ENCODE results near the gene PTPN13.

PTPN13 gene

GRCh38 chr4:86565651-86566050 lies 28.5 kb upstream of the PTPN13 start:
- Histone ChIP-seq H3K9ac (ENCODE audit: low read depth, low read length) (no peak overlapping the region), H3K9me3 (ENCODE audit: control insufficient read depth, insufficient read depth, low read length) (no peaks in the 10 kb centered on the region), H3K4me1 (ENCODE audit: insufficient read depth, low read length) (peaks cover 10% of the 10 kb centered on the region; the same call in 1 of the 2 replicates), H3K36me3 (ENCODE audit: insufficient read depth, low read length) (no peaks in the 10 kb centered on the region)

GRCh38 chr4:86569103-86569870 lies 24.8 kb upstream of the PTPN13 start:
- Histone ChIP-seq H3K9me3 (ENCODE audit: control insufficient read depth, insufficient read depth, low read length) (no peaks in the 10 kb centered on the region), H3K9ac (ENCODE audit: low read depth, low read length) (no peak overlapping the region), H3K36me3 (ENCODE audit: insufficient read depth, low read length) (no peaks in the 10 kb centered on the region), H3K4me1 (ENCODE audit: insufficient read depth, low read length) (peaks cover 11% of the 10 kb centered on the region; the same call in 1 of the 2 replicates)

- Histone ChIP-seq H3K36me3 (ENCODE audit: insufficient read depth, low read length) (no peaks in the 10 kb centered on the region), H3K4me1 (ENCODE audit: insufficient read depth, low read length) (no peaks in the 10 kb centered on the region), H3K9ac (ENCODE audit: low read depth, low read length) (no peak overlapping the region), H3K9me3 (ENCODE audit: control insufficient read depth, insufficient read depth, low read length) (no peaks in the 10 kb centered on the region)
These were observed 14.2 kb upstream of the PTPN13 start for GRCh38 chr4:86579941-86580340.

GRCh38 chr4:86582410-86582809 lies 11.7 kb upstream of the PTPN13 start:
- H3K9me3 ChIP-seq (ENCODE audit: control insufficient read depth, insufficient read depth, low read length): no peaks in the 10 kb centered on the region
- peaks cover 17% of the 10 kb centered on the region for H3K4me1 ChIP-seq (ENCODE audit: insufficient read depth, low read length)
- no peaks in the 10 kb centered on the region for H3K36me3 ChIP-seq (ENCODE audit: insufficient read depth, low read length)
- H3K9ac ChIP-seq (ENCODE audit: low read depth, low read length): no peak overlapping the region

GRCh38 chr4:86586160-86586572 lies 7.9 kb upstream of the PTPN13 start:
- peaks cover 20% of the 10 kb centered on the region for H3K4me1 ChIP-seq (ENCODE audit: insufficient read depth, low read length)
- H3K36me3 ChIP-seq (ENCODE audit: insufficient read depth, low read length): no peaks in the 10 kb centered on the region
- no peaks in the 10 kb centered on the region for H3K9me3 ChIP-seq (ENCODE audit: control insufficient read depth, insufficient read depth, low read length)
- H3K9ac ChIP-seq (ENCODE audit: low read depth, low read length): peak overlapping the region; percentile 2; the same call in 1 of the 2 replicates

GRCh38 chr4:86586626-86587380 lies 7.3 kb upstream of the PTPN13 start:
- Histone ChIP-seq H3K9me3 (ENCODE audit: control insufficient read depth, insufficient read depth, low read length) (no peaks in the 10 kb centered on the region), H3K36me3 (ENCODE audit: insufficient read depth, low read length) (no peaks in the 10 kb centered on the region), H3K9ac (ENCODE audit: low read depth, low read length) (peak overlapping the region; percentile 2; the same call in 1 of the 2 replicates), H3K4me1 (ENCODE audit: insufficient read depth, low read length) (peaks cover 20% of the 10 kb centered on the region)

- H3K9ac ChIP-seq (ENCODE audit: low read depth, low read length): no peak overlapping the region
- no peaks in the 10 kb centered on the region for H3K36me3 ChIP-seq (ENCODE audit: insufficient read depth, low read length)
- peaks cover 20% of the 10 kb centered on the region for H3K4me1 ChIP-seq (ENCODE audit: insufficient read depth, low read length)
- H3K9me3 ChIP-seq (ENCODE audit: control insufficient read depth, insufficient read depth, low read length): no peaks in the 10 kb centered on the region
These were observed 6.6 kb upstream of the PTPN13 start for GRCh38 chr4:86587381-86588140.

GRCh38 chr4:86592553-86593249 lies 1.4 kb upstream of the PTPN13 start:
- Histone ChIP-seq H3K9me3 (ENCODE audit: control insufficient read depth, insufficient read depth, low read length) (no peaks in the 10 kb centered on the region), H3K9ac (ENCODE audit: low read depth, low read length) (peak overlapping the region; percentile 59), H3K4me1 (ENCODE audit: insufficient read depth, low read length) (peaks cover 5% of the 10 kb centered on the region; the same call in 1 of the 2 replicates), H3K36me3 (ENCODE audit: insufficient read depth, low read length) (no peaks in the 10 kb centered on the region; the same call in 1 of the 2 replicates)

GRCh38 chr4:86594559-86595425 lies 677 bp downstream of the PTPN13 start:
- Histone ChIP-seq H3K36me3 (ENCODE audit: insufficient read depth, low read length) (no peaks in the 10 kb centered on the region; the same call in 1 of the 2 replicates), H3K9me3 (ENCODE audit: control insufficient read depth, insufficient read depth, low read length) (no peaks in the 10 kb centered on the region), H3K4me1 (ENCODE audit: insufficient read depth, low read length) (peaks cover 5% of the 10 kb centered on the region; the same call in 1 of the 2 replicates), H3K9ac (ENCODE audit: low read depth, low read length) (peak overlapping the region; percentile 85)

- Histone ChIP-seq H3K9ac (ENCODE audit: low read depth, low read length) (peak overlapping the region; percentile 85), H3K9me3 (ENCODE audit: control insufficient read depth, insufficient read depth, low read length) (no peaks in the 10 kb centered on the region), H3K36me3 (ENCODE audit: insufficient read depth, low read length) (no peaks in the 10 kb centered on the region; the same call in 1 of the 2 replicates), H3K4me1 (ENCODE audit: insufficient read depth, low read length) (peaks cover 5% of the 10 kb centered on the region; the same call in 1 of the 2 replicates)
These were observed 1.3 kb downstream of the PTPN13 start for GRCh38 chr4:86595426-86595805.

GRCh38 chr4:86596807-86597206 lies 2.7 kb downstream of the PTPN13 start:
- Histone ChIP-seq H3K9ac (ENCODE audit: low read depth, low read length) (no peak overlapping the region), H3K4me1 (ENCODE audit: insufficient read depth, low read length) (peaks cover 5% of the 10 kb centered on the region; the same call in 1 of the 2 replicates), H3K36me3 (ENCODE audit: insufficient read depth, low read length) (no peaks in the 10 kb centered on the region; the same call in 1 of the 2 replicates), H3K9me3 (ENCODE audit: control insufficient read depth, insufficient read depth, low read length) (no peaks in the 10 kb centered on the region)

- H3K36me3 ChIP-seq (ENCODE audit: insufficient read depth, low read length): no peaks in the 10 kb centered on the region
- peaks cover 5% of the 10 kb centered on the region; the same call in 1 of the 2 replicates for H3K4me1 ChIP-seq (ENCODE audit: insufficient read depth, low read length)
- no peaks in the 10 kb centered on the region for H3K9me3 ChIP-seq (ENCODE audit: control insufficient read depth, insufficient read depth, low read length)
- no peak overlapping the region for H3K9ac ChIP-seq (ENCODE audit: low read depth, low read length)
These were observed 6.0 kb downstream of the PTPN13 start for GRCh38 chr4:86600007-86600653.
